ENCODE results near the gene HSF2BP. TPM values are rescaled to one million over a fixed set of nuclear protein-coding genes. Genes with fewer than 3 reads are reported as not detected.

HSF2BP gene
- total RNA-seq, 1 donor, result 1.8 TPM

DNA sequence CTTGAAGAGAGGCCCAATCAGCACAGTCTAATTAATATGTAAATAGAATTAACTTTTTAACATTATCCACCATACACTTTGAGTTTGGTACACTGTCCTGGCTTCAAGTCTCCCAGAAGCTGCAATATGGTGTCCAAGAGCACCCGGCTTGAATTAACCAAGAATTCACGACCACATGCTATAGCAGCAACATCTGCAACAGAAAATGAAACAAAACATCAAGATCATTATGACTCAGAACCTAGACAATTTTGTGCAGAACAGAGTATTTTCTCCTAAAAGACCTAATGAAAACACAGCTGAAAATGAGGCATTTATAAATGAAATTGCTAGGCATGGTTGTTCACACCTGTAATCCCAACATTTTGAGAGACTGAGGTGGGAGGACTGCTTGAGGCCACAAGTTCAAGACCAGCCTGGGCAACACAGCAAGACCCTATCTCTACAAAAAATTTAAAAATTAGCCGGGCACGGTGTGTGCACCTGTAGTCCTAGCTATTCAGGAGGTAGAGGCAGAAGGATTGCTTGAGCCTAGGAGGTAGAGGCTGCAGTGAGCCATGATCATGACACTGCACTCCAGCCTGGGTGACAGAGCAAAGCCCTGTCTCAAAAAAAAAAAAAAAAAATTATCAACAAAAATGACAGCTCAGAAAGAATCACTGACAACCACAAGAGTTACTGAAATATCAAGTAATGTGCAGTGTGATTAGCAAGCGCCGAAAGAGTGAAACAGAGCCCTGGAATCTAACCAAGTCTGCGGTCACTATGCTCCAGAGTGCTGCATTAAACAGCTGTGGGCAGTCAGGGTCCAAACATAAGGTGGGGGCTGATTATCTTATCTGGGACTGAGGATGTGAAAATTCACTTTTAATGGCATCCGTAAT, 45.3 kb downstream of the HSF2BP start:
- DNase-seq (ENCODE audit: insufficient read length, low spot score, missing footprints), result no peak
- Histone ChIP-seq H3K4me1 (ENCODE audit: insufficient read depth, low read length) (peaks cover 25% of the 10 kb centered on the region), H3K27ac (ENCODE audit: low read depth, low read length) (no peak overlapping the region)

DNA sequence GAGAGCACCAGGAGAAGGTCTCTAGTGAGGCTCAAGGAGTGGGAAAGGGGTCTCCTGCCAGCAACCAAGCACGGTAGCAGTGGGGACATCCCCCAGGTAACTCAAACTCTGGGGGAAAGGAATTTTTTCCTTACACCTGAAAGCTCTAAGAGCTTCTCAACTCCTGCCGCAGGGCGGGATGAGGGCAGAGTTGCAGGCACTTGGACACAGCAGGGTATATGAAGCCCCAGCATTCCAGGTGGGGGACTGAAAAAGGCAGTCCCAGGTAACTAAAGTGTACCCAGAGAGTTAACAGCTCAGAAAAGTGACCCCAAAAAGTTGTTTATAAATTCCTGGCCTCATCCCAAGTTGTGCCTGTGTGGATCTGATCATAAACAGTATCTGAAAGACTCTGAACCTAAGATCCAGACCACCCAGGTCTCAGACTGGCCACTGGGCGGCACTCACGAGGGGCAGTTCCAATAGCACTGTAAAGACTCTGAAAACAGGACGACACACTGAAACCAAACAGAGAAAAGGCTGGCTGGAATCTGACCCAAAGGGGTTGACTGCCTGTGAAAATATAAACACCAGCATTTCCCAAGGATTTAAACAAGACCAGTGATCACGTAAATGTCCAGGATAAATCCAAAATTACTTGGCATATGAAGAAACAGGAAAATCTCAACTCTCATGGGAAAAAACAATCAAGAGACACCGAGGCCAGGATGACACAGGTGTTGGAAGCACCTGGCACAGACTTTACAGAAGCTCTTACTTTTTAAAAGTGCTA, 47.5 kb downstream of the HSF2BP start:
- peak overlapping the region; percentile 78 for H2AFZ ChIP-seq (ENCODE audit: low read length)
- no peak for DNase-seq (ENCODE audit: insufficient read length, low spot score, missing footprints)
- H3K4me3 ChIP-seq (ENCODE audit: insufficient read depth, low read length), result peak overlapping the region; percentile 18
- no peak overlapping the region for H3K27ac ChIP-seq (ENCODE audit: low read depth, low read length)
- no peaks in the 10 kb centered on the region for H3K27me3 ChIP-seq (ENCODE audit: insufficient read depth, low read length)
- H4K20me1 ChIP-seq (ENCODE audit: insufficient read depth, low read length), result no peaks in the 10 kb centered on the region
- H3K9me3 ChIP-seq (ENCODE audit: low read depth, low read length), result no peaks in the 10 kb centered on the region
- H3K4me2 ChIP-seq (ENCODE audit: insufficient read depth, low read length), result peak overlapping the region; percentile 51
- TF ChIP-seq, protein P1, sequence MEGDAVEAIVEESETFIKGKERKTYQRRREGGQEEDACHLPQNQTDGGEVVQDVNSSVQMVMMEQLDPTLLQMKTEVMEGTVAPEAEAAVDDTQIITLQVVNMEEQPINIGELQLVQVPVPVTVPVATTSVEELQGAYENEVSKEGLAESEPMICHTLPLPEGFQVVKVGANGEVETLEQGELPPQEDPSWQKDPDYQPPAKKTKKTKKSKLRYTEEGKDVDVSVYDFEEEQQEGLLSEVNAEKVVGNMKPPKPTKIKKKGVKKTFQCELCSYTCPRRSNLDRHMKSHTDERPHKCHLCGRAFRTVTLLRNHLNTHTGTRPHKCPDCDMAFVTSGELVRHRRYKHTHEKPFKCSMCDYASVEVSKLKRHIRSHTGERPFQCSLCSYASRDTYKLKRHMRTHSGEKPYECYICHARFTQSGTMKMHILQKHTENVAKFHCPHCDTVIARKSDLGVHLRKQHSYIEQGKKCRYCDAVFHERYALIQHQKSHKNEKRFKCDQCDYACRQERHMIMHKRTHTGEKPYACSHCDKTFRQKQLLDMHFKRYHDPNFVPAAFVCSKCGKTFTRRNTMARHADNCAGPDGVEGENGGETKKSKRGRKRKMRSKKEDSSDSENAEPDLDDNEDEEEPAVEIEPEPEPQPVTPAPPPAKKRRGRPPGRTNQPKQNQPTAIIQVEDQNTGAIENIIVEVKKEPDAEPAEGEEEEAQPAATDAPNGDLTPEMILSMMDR (IDR thresholded peaks at IDR 0.05; ENCODE audit: extremely low read depth, low read depth, low read length), result peak; percentile 94
- H3K79me2 ChIP-seq (ENCODE audit: insufficient read depth, low read length), result no peaks in the 10 kb centered on the region
- H3K4me1 ChIP-seq (ENCODE audit: insufficient read depth, low read length), result peaks cover 34% of the 10 kb centered on the region
- no peaks in the 10 kb centered on the region for H3K36me3 ChIP-seq (ENCODE audit: insufficient read depth, low read length)

More for the DNA sequence above, 45.3 kb downstream of the HSF2BP start:
- Histone ChIP-seq H2AFZ (ENCODE audit: low read length) (no peak overlapping the region), H3K36me3 (ENCODE audit: insufficient read depth, low read length) (no peaks in the 10 kb centered on the region), H3K4me2 (ENCODE audit: insufficient read depth, low read length) (peak overlapping the region; percentile 9), H4K20me1 (ENCODE audit: insufficient read depth, low read length) (no peaks in the 10 kb centered on the region), H3K27me3 (ENCODE audit: insufficient read depth, low read length) (no peaks in the 10 kb centered on the region), H3K79me2 (ENCODE audit: insufficient read depth, low read length) (no peaks in the 10 kb centered on the region), H3K9me3 (ENCODE audit: low read depth, low read length) (no peaks in the 10 kb centered on the region), H3K4me3 (ENCODE audit: insufficient read depth, low read length) (no peak overlapping the region)
- TF ChIP-seq, protein P1 (IDR thresholded peaks at IDR 0.05; ENCODE audit: extremely low read depth, low read depth, low read length), result no peak

DNA sequence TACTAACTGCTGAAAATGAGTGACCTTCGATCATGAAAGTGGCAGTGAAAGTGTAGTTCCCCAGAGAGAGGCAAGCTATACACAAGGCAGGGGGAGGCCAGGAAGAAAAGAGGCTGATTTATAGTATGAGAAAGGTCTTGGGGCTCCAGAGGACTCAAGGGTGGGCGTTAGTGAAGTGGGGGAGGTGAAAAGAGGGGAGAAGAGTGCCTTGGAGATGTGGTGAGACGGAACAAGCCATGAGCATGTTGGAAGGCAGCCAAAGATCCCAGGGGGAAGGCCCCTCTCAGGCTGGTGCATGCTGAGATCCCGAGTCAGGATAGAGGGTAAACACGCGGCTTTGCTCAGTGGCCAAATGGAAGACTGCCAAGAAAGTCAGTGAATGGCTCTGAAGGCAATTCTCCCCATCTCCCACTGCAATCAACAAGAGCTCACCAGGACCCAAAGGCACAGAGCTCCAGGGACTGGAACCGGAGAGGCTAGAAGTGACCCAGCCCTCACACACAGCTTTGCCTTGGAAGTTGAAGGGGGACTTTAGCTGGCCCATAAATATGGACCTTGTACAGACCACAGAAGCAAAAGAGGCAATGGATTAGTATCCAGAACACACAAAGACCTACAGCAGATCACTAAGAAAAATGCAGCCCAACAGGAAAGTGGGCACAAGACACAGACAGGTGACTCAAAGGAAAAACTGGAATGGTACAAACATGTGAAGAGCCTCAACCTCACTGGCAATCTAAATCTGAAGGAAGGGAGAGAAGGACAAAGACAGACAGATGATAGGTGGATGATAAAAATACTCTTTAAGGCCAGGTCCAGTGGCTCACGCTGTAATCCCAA, 49.6 kb downstream of the HSF2BP start:
- no peaks in the 10 kb centered on the region for H3K79me2 ChIP-seq (ENCODE audit: insufficient read depth, low read length)
- TF ChIP-seq, protein P1 (IDR thresholded peaks at IDR 0.05; ENCODE audit: extremely low read depth, low read depth, low read length), result no peak
- H3K36me3 ChIP-seq (ENCODE audit: insufficient read depth, low read length), result no peaks in the 10 kb centered on the region
- no peaks in the 10 kb centered on the region for H4K20me1 ChIP-seq (ENCODE audit: insufficient read depth, low read length)
- H2AFZ ChIP-seq (ENCODE audit: low read length), result no peak overlapping the region
- H3K9me3 ChIP-seq (ENCODE audit: low read depth, low read length), result no peaks in the 10 kb centered on the region
- H3K27ac ChIP-seq (ENCODE audit: low read depth, low read length), result no peak overlapping the region
- no peak for DNase-seq (ENCODE audit: insufficient read length, low spot score, missing footprints)
- H3K4me1 ChIP-seq (ENCODE audit: insufficient read depth, low read length), result peaks cover 32% of the 10 kb centered on the region
- peak overlapping the region; percentile 21 for H3K4me2 ChIP-seq (ENCODE audit: insufficient read depth, low read length)
- H3K4me3 ChIP-seq (ENCODE audit: insufficient read depth, low read length), result no peak overlapping the region
- H3K27me3 ChIP-seq (ENCODE audit: insufficient read depth, low read length), result no peaks in the 10 kb centered on the region

All from osteoblast (primary cell).